DND-41 (cell line): ENCODE data around the gene EHBP1.

Experiments
- EZH2 ChIP-seq: IDR thresholded peaks from 3 replicates; pipeline ENCODE4 v1.6.1; 2012; ENCODE audit warnings: borderline replicate concordance, low read depth, mild to moderate bottlenecking, moderate library complexity, low read length, inconsistent platforms; ENCODE audit not compliant: severe bottlenecking
- TF ChIP-seq, protein P1 (sequence below): IDR thresholded peaks from 2 replicates; pipeline ENCODE4 v1.5.1; 2012; ENCODE audit warnings: borderline replicate concordance, low read length, moderate library complexity, mild to moderate bottlenecking; ENCODE audit not compliant: poor library complexity, severe bottlenecking; ENCODE audit errors: extremely low read depth

GRCh38 chr2:63018439-63018838 is 312.9 kb downstream of the EHBP1 start:
- TF ChIP-seq, protein P1, sequence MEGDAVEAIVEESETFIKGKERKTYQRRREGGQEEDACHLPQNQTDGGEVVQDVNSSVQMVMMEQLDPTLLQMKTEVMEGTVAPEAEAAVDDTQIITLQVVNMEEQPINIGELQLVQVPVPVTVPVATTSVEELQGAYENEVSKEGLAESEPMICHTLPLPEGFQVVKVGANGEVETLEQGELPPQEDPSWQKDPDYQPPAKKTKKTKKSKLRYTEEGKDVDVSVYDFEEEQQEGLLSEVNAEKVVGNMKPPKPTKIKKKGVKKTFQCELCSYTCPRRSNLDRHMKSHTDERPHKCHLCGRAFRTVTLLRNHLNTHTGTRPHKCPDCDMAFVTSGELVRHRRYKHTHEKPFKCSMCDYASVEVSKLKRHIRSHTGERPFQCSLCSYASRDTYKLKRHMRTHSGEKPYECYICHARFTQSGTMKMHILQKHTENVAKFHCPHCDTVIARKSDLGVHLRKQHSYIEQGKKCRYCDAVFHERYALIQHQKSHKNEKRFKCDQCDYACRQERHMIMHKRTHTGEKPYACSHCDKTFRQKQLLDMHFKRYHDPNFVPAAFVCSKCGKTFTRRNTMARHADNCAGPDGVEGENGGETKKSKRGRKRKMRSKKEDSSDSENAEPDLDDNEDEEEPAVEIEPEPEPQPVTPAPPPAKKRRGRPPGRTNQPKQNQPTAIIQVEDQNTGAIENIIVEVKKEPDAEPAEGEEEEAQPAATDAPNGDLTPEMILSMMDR: no peak
- TF ChIP-seq EZH2: no peak
